Dedifferentiated amniotic fluid mesenchymal stem cell (primary cell): ENCODE data around the gene RGS1.
A peak's percentile ranks its signal among the peaks of the same experiment; 100 is the strongest.

Source experiments
- DNase-seq: peaks from one replicate; pipeline ENCODE4 v3.0.0-alpha.2; 2016; ENCODE audit errors: extremely low spot score

Gene RGS1, protein sequence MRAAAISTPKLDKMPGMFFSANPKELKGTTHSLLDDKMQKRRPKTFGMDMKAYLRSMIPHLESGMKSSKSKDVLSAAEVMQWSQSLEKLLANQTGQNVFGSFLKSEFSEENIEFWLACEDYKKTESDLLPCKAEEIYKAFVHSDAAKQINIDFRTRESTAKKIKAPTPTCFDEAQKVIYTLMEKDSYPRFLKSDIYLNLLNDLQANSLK

DNA sequence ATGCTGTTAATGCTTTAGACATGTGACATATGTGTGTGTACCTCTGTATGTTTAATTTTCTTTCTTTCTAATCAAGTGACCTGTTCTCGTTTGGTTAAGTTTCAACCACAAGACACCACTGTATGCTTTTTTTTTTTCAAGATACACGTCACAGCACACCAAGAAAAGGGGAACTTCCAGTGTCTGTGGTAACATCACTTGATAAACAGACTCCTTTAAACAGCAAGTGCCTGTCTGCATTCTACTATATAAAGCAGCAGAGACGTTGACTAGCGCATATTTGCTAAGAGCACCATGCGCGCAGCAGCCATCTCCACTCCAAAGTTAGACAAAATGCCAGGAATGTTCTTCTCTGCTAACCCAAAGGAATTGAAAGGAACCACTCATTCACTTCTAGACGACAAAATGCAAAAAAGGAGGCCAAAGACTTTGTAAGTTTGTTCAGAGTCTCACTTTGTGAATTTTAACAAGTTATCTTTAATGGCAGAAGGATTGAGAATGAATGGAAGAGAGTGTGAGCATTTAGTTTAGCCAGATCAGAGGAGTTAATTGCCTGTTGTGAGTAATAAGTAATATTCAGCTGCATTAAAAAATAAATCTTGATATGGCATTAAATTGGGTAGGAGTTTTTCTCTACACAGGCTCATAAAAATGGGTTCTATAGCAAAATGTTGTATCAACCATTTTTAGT is at the start of gene RGS1:
Gene RGS1 (plus strand): TSS at position 275 of the 691 bp plus-strand sequence. CDS start 20 bp downstream, at position 295.
- DNase-seq, result no peak

DNA sequence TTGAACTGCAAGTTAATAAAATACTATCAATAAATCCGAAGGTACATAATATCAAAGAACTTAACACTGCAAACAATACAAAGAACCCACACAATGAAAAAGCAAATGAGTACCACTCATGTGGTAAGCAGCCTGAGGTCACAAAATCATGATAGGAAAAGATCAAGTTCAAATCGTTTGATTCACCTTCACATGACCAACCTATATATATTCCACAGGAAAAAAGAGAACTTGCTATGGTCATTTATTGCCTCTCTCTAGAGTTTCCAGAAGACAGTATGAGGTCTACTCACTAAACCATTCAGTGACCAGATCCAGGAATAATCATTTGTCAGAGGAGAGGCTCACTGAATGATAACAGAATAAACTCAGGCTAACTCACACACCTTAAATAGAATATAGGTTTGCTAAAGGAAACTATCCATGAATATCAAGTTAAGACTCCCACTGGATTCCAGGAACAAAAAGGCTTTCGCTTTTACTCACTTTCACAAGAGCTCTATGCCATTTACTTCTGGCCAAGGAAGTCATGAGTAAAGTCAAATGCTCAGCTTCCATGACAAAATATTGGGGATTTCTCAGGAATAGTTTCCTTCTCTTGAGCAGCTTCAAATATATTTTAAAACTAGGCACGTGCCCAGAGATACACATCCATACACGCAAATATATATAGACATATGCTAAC is 48.3 kb upstream of the RGS1 start:
- no peak for DNase-seq

DNA sequence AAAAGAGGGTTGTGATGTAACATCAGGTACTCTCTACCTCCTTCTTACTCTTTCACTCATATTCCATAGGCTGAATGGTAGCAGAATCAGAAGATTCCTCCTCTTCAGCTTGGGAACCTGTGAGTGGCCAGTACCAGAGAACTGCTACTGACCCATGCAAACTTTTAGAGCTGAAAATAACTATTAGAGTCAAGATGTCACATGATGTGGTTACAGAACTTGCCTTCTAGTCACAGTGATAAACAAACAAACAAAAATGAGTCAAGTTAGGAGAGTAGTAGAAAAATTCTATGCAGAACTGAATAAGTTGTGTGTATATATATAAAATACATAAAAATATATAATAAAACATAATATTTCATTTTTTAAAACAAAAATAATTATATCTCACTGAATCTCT is 47.6 kb upstream of the RGS1 start:
- no peak for DNase-seq

DNA sequence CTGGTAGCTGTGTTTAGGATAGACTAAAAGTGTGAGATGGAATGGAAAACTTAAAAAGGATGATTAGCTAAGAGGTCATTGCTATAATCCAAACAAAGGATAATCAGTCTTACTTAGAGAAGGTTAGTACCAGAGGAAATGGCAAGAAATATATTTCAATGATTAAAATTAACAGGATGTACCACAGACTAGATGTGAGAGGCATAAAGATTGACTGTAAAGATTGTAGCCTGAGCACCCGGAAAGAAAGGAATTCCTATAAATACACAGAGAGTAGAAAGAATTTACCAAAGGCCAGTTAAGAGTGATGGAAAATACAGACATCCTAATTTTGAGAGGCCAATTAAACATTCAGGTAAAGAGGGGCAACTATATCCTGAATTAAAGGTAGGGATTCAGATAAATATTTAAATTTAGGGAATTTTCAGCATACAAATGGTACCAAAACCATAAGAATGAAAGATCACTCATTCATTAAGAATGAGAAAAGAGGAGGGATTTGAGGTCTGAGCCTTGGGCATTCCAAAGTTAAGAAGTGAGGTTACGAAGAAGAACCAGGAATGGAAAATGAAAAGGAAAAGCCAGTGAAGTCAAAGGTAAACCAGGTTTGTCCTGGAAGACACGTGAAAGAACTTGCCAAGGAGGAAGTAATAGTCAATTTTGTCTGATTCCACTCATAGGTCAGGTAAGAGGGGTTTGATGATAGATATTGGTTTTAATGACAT is 46.4 kb upstream of the RGS1 start:
- DNase-seq, result no peak

DNA sequence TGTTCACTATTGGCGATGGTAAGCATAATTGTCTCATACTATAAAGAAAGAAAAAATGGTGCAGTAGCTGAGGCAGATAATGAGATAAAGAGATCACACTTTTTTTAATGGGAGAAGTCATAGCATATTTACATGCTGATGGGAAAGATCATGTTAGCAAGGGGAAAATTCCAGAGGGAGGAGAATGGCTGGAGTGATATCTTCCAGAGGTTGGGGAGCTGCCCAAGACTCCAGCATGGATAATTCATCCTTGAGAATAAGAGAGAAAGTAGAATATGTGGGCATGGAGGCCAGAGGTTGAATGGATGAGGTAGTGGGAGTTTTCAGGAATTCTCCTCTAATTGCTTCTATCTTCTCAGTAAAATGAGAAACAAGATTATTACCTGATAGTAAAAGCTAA is 45.8 kb upstream of the RGS1 start:
- DNase-seq, result no peak

DNA sequence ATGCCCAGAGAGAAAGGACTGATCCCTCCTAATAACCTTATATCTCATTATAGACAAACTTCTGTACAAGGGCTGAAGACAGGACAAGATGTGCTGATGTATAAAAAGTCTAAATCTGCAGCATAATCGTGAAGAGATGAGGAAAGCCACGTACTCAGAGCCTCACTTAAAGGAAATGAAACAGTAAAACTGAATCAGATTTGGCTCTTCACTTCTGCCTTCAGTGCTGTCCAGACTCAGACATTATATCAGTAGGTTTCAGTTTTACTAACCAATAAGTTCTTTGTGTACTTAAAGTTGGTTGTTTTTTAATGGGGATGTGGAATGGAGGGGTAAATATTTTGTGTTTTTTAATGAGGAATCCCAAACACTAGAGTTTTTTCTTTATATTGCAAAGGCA is 45.3 kb upstream of the RGS1 start:
- no peak for DNase-seq

DNA sequence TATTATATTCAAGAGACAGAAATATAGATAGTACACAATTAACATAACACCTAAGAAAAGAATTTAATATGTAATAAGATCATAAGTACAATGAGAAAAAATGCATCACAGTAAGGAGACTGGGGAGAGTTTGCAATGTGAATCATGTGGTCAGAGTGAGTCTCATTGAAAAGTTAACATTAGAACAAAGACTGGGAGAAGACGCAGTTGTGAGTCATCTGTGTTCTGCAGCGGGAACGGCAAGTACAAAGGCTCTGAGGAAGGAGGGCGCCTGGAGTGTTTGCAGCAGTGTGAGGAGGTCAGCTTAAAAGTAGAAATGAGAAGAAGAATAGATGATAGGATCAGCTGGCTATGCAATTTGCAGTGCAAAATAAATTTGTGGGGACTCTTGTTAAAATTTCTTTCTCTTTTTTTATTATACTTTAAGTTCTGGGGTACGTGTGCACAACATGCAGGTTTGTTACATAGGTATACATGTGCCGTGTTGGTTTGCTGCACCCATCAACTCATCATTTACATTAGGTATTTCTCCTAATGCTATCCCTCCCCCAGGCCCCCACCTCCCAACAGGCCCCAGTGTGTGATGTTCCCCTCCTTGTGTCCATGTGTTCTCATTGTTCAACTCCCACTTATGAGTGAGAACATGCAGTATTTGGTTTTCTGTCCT is 44.4 kb upstream of the RGS1 start:
- DNase-seq, result peak; percentile 62

DNA sequence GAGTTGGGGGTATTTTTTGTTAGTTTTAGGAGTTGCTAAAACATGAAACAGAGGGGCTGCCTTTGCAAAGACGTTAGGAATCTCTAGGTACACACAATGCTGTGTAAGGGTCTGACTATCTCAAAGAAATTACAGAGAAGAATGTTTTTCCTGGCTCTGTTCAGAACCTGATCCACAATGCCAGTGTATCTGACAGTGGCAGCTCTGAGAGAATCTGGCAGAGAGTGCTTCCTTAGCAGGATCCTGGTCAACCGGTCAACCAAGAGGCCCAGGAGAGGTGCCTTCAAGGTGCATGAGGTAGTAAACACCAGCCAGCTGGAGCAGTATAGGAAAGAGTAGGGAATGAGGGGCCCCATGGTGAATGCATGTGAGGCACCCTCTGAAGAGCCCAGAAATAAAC is 40.9 kb upstream of the RGS1 start:
- no peak for DNase-seq

DNA sequence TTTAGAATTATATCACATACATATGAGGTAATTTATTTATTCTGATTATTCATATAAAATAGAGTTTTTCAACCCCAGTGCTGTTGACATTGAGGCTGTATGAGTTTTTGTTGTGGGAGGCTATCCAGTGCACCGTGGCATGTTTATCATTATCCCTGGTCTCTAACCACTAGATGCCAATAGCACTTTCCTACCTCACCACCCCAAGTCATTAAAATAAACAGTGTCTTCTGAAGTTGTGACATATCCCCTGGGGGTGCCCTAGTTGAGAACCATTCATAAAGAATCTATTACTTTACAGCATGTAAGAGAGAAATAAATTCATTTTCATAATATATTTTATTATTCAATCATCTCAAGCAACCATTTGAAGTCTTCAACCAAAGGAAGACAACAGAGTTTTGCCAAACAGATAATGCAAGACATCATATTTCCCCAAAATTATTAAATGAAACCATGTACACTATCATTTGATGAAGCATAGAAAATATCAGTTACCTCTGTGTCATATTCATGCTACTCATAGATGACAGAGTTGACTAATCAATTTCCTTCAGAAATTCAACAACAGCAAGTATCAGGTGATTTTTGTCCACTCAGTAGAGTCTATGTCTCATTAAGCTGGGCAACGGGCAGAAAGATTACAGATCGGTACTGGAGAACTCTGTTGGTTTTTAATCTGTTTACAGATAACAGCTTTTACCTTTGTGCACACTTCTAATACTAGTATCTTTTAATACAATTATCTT is 39.5 kb upstream of the RGS1 start:
- DNase-seq, result no peak

DNA sequence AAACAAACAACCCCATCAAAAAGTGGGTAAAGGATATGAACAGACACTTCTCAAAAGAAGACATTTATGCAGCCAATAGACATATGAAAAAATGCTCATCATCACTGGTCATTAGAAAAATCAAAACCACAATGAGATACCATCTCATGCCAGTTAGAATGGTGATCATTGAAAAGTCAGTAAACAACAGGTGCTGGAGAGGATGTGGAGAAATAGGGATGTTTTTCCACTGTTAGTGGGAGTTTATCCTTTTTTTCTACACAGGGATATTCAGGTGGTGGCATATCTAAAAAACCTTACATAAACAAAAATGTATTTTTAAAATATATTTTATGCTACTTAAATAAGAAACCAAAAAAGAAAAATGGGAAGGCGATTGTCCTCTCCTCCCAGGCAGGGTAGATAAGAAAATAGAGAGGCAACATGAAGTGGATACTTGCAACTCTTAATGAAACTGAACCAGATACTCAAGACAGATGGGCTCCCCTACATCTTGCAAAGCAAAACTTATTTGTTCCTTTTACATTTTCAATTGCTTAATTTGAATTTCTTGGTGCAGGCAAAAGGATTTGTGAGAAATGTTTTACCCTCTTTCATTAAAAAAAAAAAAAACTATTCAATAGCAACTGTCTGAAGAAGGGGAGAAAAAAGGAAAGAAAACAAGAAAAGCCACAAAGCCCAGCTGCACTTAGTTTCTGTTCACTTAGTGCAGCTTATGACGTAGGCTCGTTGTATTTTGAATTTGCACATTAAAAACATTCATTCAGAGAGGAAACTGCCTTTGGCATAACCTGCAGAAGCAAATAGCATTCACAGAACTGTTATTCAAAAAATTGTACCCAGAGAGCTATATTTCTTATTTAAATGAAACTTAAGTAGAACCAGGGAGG is 36.9 kb upstream of the RGS1 start:
- no peak for DNase-seq

DNA sequence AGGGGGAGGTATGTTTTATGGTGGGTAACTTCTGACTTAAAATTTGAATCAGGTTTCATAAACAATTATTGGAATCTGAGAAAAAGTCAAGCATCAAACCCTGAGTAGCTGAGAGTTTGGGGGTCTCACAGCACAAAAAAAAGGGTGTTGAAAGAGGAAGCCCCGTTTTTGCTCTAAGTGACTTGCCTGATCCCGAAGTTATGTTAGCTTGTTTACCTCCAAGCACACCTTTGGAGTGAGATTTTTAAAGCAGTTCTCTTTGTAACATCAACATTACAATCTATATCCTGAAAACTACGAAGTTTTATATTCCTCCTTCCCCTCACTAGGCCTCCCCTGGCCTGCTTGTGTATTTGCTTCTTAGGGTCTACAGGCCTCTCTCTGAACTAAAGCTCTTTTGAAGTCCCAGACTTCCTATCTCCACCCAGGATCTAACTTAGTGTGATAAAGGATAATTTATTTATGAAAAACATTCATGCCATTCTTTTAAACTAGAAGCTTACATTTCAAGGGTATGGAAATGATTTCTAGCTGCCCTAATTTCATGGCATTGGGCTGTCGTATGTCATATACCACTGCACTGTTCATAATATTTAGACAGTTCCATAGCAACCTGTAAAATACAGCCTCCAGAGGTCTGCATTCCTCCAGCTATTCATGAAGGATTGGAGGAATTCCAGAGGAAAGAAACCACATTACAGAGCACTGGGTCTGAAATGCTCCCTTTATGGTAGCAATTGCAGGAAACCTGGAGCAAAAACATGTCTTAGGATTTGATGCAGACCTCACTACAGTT is 36.1 kb upstream of the RGS1 start:
- peak; percentile 99 for DNase-seq

DNA sequence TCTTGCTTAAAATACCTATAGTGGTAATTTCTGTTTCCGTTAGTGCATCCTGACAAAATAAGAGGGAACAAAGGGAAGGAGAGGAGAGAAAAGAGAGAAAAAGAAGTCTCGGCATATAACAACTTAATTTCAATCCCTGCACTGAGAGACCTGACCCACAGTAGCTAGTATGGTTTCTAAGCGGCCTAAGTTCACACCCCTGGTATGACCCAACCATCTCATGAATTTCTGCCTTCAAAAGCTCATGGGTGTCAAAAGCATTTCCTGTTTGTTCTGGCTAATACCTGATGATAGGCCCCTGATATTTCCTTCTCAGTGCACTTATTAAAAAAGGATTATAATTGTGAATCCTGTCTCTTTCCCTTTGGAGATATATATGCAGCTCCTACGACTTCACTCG is 32.1 kb upstream of the RGS1 start:
- no peak for DNase-seq

DNA sequence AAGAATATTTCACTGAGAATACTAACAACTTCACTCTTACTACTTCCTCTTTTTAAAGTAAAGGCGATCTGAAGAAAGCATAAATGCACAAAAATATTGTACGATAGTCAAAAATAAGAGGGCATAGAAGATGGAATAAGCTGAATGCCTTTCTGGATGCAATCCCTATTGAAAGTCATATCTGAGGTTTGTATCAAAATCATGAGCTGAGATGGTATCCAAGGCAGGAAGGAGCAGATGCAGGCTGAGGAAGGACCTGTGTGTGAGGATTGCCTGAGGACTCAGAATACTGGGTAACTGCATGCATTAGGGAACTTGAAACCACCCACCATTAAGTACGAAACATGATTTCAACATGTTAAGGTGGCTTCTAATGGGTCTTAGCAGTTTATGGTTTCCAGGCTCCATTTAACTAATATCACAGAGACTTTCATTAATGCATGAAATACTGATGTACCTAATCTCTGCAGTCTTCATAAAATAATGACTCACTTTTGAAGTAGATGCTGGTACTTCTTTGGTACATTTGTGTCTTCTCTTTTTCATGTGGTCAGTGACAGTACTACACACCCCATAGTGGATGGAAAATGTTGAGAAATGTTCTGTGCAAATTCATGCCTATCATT is 29.6 kb upstream of the RGS1 start:
- DNase-seq, result no peak

DNA sequence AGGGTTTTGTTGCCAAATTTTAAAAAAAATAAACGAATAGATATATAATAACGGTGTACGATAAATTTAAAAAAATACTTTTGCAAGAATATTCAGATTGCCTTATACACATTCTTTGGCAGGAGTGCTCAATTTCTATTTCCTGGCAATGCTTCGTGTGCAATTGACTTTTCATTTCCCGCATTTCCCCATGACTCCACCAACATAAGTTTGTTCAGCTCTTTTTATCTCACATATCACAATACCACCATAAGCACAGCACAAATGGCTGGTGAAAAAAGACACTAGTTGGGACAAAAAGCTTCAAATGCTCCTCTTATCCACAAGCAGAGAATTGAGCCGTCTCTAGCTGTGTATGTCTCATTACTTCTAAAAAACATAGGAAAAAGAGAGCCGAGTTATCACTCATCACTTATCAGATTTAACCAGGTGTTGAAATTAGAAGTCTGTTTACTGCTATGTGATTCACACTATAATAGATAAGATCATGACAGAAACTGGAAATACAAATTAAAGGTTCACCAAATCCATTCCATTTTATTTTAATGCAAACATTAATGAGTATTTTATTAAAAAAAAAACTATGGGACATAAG is 28.9 kb upstream of the RGS1 start:
- DNase-seq, result no peak

DNA sequence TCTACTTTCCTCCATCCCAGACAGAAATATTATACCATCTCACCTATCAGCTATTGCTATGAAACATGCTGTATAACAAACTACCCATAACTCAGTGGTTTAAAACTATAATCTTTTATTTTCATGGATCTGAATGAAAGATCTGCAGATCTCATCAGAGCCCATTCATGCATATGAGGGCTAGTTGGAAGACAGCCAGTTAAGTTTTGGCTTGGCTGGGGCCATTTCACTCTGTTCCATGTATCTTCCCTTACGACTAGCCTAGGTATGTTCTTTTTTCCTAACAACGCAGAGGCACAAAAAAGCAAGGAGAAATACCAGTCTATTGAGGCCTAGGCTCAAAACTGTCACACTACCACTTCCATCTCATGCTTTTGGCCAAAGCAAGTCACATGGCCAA is 28.1 kb upstream of the RGS1 start:
- no peak for DNase-seq

DNA sequence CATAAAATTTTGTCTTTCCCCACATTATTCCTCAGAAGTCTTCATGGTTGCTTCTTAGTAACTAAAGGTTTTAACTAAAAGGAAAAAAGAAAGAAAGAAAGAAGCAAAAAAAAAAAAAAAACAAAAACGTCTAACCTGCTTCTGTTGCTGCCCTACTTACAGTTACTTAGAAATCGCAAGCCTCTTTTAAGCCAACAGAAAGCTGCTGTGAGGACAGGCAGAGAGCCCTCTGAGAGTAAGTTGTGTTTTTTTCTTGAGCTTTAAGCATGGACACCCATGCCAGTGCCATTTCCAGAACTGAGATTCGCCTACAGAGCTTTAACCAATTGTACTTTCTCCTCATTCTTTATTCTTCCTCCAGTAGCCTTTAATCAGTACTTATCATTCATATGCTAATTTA is 25.6 kb upstream of the RGS1 start:
- DNase-seq, result no peak

DNA sequence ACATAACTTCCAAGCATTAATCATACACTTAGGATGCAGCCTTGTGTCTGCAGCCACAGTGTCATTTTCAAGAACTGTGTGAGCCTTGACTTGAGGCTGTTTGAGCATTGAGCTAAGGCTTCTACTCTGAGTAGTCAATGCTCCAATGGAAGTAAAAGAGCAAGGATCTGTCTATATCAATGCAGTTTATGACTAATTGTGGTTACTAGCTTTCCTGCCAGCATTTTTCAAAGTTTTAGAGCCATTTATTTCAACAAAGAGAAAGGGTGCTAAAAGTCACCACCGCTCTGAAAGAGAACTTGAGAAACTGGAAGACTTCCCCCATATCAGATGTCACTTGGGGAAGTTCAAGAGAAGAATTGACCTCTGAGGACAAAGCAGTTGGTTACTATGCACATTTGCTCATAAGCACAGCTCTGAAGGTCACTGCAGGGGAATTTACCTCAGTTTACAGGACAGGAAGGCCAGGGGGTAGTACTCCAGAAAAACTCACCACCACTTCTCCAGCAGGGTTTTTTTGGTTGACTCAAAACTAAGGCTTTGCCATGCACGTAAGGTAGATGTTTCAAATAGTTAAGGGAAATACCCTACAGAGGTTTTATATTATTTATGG is 24.5 kb upstream of the RGS1 start:
- peak; percentile 54 for DNase-seq

DNA sequence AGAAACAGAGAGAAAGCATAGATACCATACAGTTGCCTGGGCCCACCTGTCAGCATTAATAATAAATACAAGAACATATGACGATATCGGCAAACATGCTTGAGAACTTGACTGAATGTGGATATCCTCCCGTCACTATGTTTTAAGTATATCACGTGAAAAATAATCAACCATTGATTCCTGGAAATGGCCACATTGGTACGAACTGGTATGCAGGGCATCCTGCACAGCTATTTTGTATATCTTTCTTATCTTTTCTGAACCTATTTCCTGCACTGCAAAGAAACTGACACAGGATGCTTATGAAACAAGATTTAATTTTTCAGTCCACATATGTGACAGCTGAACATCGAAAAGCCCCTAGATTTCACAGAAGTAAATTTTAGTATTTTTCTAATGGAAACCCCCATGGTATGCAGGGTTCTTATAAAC is 22.8 kb upstream of the RGS1 start:
- DNase-seq, result no peak
